GM21825 (cell line): Measurements from ENCODE around the gene PDE8A.

ENCODE experiments used
- ATAC-seq: cut with Tn5 transposase; IDR thresholded peaks from one replicate; pipeline ENCODE4 v1.9.1; 2021; ENCODE audit warnings: mild to moderate bottlenecking, moderate library complexity; ENCODE audit not compliant: unreplicated experiment

Gene PDE8A

DNA sequence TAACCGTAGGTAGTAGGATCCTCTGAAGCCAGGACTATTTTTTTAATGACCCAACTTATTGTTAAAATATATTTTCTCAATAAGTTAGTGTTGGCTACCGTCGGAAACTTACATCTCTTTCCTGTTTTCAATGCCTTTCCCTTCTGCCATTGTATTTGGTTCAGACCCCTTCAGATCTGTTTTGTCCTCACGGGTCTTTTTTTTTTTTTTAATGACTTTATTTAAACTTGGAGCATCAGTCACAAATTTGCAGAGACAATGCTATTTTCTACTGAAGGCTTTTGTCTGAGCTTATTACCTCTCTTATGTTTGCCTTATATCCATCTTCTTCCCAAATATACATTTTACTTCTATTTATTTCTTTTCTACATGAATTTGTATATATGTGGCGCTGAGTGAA, 47.6 kb downstream of the PDE8A start:
- no peak for ATAC-seq

- peak; percentile 43 for ATAC-seq
Observed at GRCh38 chr15:85030301-85030929, 48.8 kb downstream of the PDE8A start.

GRCh38 chr15:85031086-85031943, 49.7 kb downstream of the PDE8A start:
- ATAC-seq, result no peak

GRCh38 chr15:85031944-85032558, 50.4 kb downstream of the PDE8A start:
- no peak for ATAC-seq

- no peak for ATAC-seq
Observed at GRCh38 chr15:85033148-85033547, 51.5 kb downstream of the PDE8A start.

GRCh38 chr15:85034276-85034675, 52.6 kb downstream of the PDE8A start:
- no peak for ATAC-seq

- ATAC-seq, result no peak
Observed at GRCh38 chr15:85035980-85036379, 54.3 kb downstream of the PDE8A start.

- ATAC-seq, result no peak
Observed at GRCh38 chr15:85036716-85037115, 55.1 kb downstream of the PDE8A start.

DNA sequence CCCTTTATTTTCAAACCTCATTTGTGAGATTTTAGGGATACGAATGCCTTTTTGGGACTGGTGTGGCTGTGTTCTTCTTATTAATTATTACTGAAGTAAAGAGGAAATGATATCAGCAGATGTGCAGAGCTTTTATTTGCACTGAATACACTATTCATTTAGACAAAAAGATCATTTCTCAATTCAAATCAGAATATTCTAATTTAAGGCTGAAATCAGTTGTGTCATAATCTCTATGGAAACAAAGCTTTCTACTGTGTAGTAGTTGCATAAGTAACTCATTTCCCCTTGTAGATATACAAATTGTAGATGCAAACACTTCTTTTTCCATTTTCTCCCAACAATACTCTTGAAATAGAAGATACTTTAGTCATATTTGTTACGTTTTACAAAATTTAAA, 56.0 kb downstream of the PDE8A start:
- no peak for ATAC-seq

DNA sequence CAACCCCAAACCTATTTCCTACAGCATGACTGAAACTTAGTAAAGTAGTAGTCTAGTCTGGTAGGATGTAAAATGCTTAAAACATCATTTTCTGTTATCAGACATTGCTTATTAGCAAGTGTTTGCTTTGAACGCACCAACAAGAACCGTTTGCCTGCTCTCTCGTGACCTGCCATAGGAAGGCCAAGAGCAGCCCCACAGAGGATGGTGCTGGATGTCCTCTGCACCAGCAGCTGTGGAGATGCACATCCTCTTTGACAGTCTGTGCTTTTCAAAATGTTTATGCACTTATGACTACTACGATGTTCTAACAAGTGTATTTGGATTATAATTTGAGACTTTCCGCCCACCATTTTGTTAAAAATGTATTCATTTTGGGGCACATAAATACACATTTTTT, 59.6 kb downstream of the PDE8A start:
- ATAC-seq, result no peak

GRCh38 chr15:85044251-85044853, 62.7 kb downstream of the PDE8A start:
- ATAC-seq, result peak; percentile 45

DNA sequence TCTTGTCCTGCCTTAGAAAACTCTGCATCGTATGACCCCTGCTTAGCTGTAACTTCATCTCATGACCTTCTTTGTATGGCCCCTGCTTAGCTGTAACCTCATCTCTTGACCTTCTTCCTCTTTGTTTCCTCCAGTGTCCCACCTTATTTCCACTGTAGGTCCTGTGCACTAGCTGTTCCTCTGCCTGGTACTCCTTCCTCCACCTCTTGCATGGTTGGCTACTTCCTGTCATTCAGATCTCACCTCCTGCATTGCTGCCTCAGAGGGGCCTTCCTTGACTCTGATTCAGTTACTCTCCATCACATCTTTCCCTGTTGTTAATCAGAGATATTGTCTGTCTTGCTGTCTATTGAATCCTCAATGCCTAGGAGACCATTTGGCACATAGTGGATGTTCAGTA, 63.2 kb downstream of the PDE8A start:
- no peak for ATAC-seq

DNA sequence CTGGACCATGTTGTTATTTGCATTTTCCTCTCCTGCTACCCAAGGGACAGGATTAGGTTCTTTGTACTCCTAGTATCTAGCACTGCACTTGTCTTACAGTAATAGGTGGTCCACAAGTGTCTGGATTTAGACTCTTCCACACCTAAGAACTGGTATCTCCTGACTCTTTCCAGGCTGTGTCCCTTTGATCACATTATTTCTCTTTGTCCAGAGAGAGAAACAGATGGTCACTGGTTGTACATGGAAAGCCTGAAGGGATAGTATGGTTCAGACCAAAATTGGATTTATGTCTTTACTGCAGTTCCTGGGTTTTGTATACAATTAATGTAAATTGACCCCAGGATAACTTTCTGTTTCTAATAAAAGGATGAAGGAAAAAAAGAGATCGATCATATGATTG, 64.0 kb downstream of the PDE8A start:
- no peak for ATAC-seq

DNA sequence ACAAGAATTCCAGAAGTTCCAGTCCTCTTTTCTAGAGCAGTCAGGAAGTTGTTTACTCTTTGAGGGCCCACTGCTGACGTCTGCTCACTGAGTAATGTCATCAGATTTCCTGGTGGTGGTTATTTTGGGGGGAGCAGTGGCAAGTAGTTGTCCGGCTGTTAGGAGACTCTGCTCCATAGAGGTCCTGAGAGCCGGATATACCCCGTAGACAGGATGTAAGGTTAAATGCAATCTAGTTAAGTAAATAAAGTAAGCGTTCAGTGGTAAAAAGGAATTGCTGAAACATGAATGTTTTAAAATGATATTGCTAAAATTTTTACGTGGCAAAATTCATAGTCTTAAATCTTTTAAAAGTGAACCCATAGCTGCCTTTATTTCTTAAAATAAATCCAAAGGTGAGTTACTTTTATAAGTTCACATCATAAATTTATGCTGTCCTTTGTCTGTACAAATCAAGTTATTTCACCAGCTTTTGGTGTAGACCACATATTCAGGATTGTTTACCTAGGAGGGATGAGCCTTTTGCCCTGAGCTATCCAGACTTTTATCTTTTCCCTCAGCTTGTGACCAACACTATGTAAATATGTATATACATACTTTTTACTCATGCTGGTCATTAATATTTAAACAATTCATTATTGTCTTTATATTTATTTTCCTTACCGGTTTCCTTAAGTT, 65.8 kb downstream of the PDE8A start:
- ATAC-seq, result peak; percentile 55

- ATAC-seq, result no peak
Observed at GRCh38 chr15:85048430-85048829, 66.8 kb downstream of the PDE8A start.

DNA sequence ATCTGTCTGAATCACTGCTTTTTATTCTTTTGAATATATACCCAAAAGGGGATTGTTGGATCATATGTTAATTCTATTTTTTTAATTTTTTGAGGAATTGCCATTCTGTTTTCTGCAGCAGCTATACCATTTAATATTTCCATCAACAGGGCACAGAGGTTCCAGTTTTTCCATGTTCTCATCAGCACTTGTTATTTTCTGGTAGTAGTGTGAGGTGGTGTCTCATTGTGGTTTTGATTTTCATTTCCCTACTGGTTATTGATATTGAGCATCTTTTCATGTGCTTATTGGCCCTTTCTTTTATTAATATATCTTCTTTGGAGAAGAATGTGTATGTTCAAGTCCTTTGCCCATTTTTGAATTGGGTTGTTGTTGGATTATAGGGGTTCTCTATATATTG, 68.1 kb downstream of the PDE8A start:
- ATAC-seq, result no peak

DNA sequence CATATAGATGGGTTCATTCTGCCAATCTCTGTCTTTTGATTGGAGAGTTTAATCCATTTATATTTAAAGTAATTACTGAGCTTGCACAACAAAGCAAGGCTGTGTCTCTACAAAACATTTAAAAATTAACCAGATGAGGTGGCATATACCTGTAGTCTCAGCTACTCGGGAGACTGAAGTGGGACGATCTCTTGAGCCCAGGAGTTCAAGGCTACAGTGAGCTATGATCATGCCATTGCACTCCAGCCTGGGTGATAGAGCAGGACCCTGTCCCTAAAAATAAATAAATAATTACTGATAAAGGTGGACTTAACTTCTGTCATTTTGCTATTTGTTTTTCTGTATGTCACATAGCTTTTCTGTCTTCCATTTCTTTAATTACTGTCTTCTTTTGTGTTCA, 78.1 kb downstream of the PDE8A start:
- ATAC-seq, result no peak

DNA sequence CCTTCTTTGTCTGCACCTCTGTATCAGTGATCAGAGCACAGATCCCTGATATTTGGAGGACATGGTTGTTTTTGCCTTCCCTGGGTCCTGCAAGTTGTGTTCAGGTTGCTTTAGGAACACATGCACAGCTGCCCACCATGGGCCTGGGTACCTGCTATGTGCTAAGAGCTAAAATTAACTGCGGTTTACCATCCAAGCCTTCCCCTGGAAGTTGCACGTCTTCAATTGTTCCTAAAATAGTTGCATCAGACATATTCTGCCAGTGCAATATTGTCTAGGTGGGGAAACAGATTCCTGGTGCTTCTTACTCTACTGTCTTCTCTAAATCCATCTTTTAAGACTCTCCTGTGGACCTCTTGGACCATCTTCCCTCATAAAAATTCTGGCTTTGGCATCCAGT, 80.9 kb downstream of the PDE8A start:
- no peak for ATAC-seq

- no peak for ATAC-seq
Observed at GRCh38 chr15:85063088-85063487, 81.4 kb downstream of the PDE8A start.

DNA sequence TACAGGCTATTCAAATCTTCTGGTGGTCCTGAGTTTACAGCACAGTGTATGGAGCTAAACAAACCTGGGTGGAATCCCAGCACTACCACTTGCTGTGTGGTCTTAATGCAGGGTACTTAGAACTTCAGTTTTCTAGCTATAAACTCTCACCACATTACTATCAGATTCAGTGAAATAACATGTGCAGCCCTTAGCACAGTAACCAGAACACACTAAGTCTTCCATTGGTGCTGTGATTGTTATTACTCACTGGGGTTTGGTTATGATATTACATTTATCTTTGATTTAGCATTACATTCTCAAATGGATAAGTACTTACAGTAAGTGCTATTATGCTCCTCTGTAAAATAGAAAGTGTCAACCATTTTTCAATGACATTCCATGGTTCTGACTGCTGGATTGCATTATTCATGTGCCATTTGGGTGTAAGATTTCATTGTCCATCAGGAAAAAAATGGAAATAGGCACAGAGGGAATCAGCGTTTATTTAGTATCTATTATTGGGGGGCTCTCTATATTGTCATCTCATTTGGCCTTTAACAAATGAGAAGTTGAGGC, 81.9 kb downstream of the PDE8A start:
- ATAC-seq, result no peak

DNA sequence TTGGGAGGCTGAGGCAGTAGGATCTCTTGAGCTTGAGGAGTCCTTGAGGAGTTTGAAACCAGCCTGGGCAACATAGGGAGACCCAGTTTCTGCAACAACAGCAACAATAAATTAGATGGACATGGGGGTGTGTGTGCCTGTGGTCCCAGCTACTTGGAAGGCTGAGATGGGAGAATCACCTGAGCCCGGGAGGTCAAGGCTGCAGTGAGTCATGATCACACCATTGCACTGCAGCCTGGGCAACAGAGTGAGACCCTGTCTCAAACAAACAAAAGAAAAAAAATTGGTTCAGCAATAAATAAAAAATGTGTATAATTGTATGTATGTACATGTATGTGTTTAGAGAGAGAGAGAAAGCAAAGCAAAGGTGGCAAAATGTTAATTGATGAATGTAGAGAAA, 83.1 kb downstream of the PDE8A start:
- no peak for ATAC-seq
